NT2/D1 (cell line): ENCODE data around the gene GRIK1.

Source experiments
- SUZ12 ChIP-seq: IDR thresholded peaks from 2 replicates; pipeline ENCODE4 v1.6.1; 2011; ENCODE audit not compliant: insufficient read length, insufficient read depth; ENCODE audit errors: extremely low read depth
- ZNF274 ChIP-seq: IDR thresholded peaks from 2 replicates; pipeline ENCODE4 v1.6.1; 2011; ENCODE audit warnings: mild to moderate bottlenecking, low read depth, low read length

DNA sequence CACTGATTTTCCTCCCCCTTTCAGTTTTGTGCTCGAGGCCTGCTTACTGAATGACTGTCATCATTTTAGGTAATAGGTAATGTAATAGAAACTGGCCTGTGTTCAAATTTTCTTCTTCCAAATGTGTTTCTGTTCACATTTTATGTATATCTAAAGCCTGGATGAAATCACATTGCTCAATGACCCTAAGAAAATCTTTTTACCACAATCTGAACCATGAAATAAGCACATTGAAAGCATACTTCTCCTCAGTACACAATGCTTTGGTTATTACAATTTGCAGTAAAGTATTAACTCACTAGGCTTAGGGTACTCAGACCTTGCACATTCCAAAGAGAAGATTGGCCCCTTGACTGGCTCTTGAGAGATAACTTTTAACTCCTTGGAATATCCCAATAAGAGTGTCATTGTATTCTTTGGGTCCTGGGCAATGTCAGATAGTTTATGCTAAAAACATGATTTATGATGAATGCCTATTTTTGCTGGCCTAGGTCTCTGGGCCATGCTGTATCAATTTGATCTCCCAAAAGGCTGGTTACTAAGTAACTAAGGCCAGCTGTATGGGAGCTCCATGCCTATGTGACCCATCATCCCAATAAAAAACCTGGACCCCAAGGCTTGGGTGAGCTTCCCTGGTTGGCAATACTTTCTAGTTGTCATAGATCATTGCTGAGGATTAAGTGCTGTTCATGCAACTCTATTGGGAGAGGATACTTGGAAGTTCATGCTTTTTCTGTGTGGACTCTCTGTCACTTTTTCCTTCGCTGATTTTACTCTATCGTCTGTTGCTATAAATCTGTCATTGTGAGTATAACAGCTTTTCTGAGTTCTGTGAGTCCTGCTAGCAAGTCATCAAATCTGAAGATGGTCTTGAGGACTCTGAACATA, 293.9 kb downstream of the GRIK1 start:
- TF ChIP-seq ZNF274 (no peak), SUZ12 (no peak)
